H9 (cell line): Measurements from ENCODE around the gene CARD8. TPM values are rescaled to one million over a fixed set of nuclear protein-coding genes. Genes with fewer than 3 reads are reported as not detected.

Experiments used
- DNase-seq: peaks from one replicate; pipeline ENCODE4 v3.0.0-alpha.2; 2017
- H2AFZ ChIP-seq: one replicate; pipeline ENCODE4 v1.6.1; 2013; ENCODE audit warnings: mild to moderate bottlenecking, low read length, control low read depth, moderate library complexity
- H2AK5ac ChIP-seq: 2 replicates; pipeline ENCODE4 v1.6.1; 2013; ENCODE audit warnings: low read length, control low read depth, mixed read lengths; ENCODE audit not compliant: insufficient read length
- H2BK120ac ChIP-seq: one replicate; pipeline ENCODE4 v1.6.1; 2013; ENCODE audit warnings: low read depth, mild to moderate bottlenecking, low read length, control low read depth, inconsistent platforms; ENCODE audit not compliant: poor library complexity, severe bottlenecking
- H2BK12ac ChIP-seq: 2 replicates; pipeline ENCODE4 v1.6.1; 2013; ENCODE audit warnings: low read length, control low read depth, mixed read lengths, low read depth; ENCODE audit not compliant: insufficient read length
- H2BK15ac ChIP-seq: 2 replicates; pipeline ENCODE4 v1.6.1; 2013; ENCODE audit warnings: low read depth, low read length, control low read depth
- H2BK20ac ChIP-seq: one replicate; pipeline ENCODE4 v1.6.1; 2013; ENCODE audit warnings: low read depth, mild to moderate bottlenecking, low read length, control low read depth, inconsistent platforms; ENCODE audit not compliant: poor library complexity, severe bottlenecking
- H2BK5ac ChIP-seq: 2 replicates; pipeline ENCODE4 v1.6.1; 2013; ENCODE audit warnings: low read length, control low read depth, mixed read lengths; ENCODE audit not compliant: insufficient read length
- H3K14ac ChIP-seq: 2 replicates; pipeline ENCODE4 v1.6.1; 2013; ENCODE audit warnings: low read length, control low read depth; ENCODE audit not compliant: insufficient read depth
- H3K18ac ChIP-seq: 2 replicates; pipeline ENCODE4 v1.6.1; 2013; ENCODE audit warnings: low read depth, mild to moderate bottlenecking, mixed read lengths, low read length, control low read depth; ENCODE audit not compliant: insufficient read length
- H3K23ac ChIP-seq: 2 replicates; pipeline ENCODE4 v1.6.1; 2013; ENCODE audit warnings: low read length, control low read depth, mixed read lengths, low read depth; ENCODE audit not compliant: insufficient read length
- H3K23me2 ChIP-seq: 2 replicates; pipeline ENCODE4 v1.6.1; 2013; ENCODE audit warnings: low read depth, mild to moderate bottlenecking, mixed read lengths, low read length, control low read depth; ENCODE audit not compliant: insufficient read length, poor library complexity, severe bottlenecking
- H3K27ac ChIP-seq: 2 replicates; pipeline ENCODE4 v1.5.1; 2013; ENCODE audit warnings: low read length, control low read depth, mixed read lengths, low read depth; ENCODE audit not compliant: insufficient read length
- H3K27me3 ChIP-seq: 2 replicates; pipeline ENCODE4 v1.6.1; 2013; ENCODE audit warnings: low read length, control low read depth, inconsistent platforms; ENCODE audit not compliant: insufficient read depth
- H3K4ac ChIP-seq: 2 replicates; pipeline ENCODE4 v1.6.1; 2013; ENCODE audit warnings: low read depth, mild to moderate bottlenecking, control low read depth, inconsistent platforms, low read length, moderate library complexity
- H3K4me1 ChIP-seq: 2 replicates; pipeline ENCODE4 v1.6.1; 2013; ENCODE audit warnings: low read length, control low read depth, inconsistent platforms; ENCODE audit not compliant: insufficient read depth
- H3K4me2 ChIP-seq: 2 replicates; pipeline ENCODE4 v1.6.1; 2013; ENCODE audit warnings: low read length, control low read depth, mixed read lengths; ENCODE audit not compliant: insufficient read length, insufficient read depth
- H3K56ac ChIP-seq: 2 replicates; pipeline ENCODE4 v1.6.1; 2013; ENCODE audit warnings: low read depth, mild to moderate bottlenecking, mixed read lengths, low read length, control low read depth; ENCODE audit not compliant: insufficient read length
- H3K79me1 ChIP-seq: 2 replicates; pipeline ENCODE4 v1.6.1; 2013; ENCODE audit warnings: low read depth, mild to moderate bottlenecking, moderate library complexity, low read length, control low read depth, inconsistent platforms; ENCODE audit not compliant: insufficient read depth, poor library complexity, severe bottlenecking
- H3K79me2 ChIP-seq: 2 replicates; pipeline ENCODE4 v1.6.1; 2013; ENCODE audit warnings: low read length, control low read depth, inconsistent platforms; ENCODE audit not compliant: insufficient read depth
- H3K9ac ChIP-seq: 2 replicates; pipeline ENCODE4 v1.6.1; 2013; ENCODE audit warnings: low read length, control low read depth, mixed read lengths; ENCODE audit not compliant: insufficient read length; ENCODE audit errors: extremely low read depth
- H3K9me3 ChIP-seq: one replicate; pipeline ENCODE4 v1.6.1; 2013; ENCODE audit warnings: low read depth, low read length, inconsistent platforms; ENCODE audit not compliant: control insufficient read depth
- H3T11ph ChIP-seq: one replicate; pipeline ENCODE4 v1.6.1; 2013; ENCODE audit warnings: mild to moderate bottlenecking, low read length, control low read depth, inconsistent platforms
- H4K20me1 ChIP-seq: one replicate; pipeline ENCODE4 v1.6.1; 2013; ENCODE audit not compliant: control insufficient read depth, insufficient read length, insufficient read depth
- H4K5ac ChIP-seq: 2 replicates; pipeline ENCODE4 v1.6.1; 2013; ENCODE audit warnings: low read depth, mild to moderate bottlenecking, mixed read lengths, low read length, control low read depth; ENCODE audit not compliant: insufficient read length
- H4K8ac ChIP-seq: replicated peaks from 2 replicates; pipeline ENCODE4 v1.6.1; 2013; ENCODE audit warnings: low read length, control low read depth, mixed read lengths, low read depth; ENCODE audit not compliant: insufficient read length
- H4K91ac ChIP-seq: 2 replicates; pipeline ENCODE4 v1.6.1; 2013; ENCODE audit warnings: low read depth, mild to moderate bottlenecking, moderate library complexity, mixed read lengths, low read length, control low read depth; ENCODE audit not compliant: insufficient read length
- H3K27ac Mint-ChIP-seq, 3 experiments: 2 replicates in 2 of 3; 3 replicates in 1 of 3; pipeline ENCODE4 v1.8.0; 2020 to 2021; ENCODE audit warnings: mixed read lengths in 3 of 3, mild to moderate bottlenecking in 1 of 3, moderate library complexity in 1 of 3
- H3K27me3 Mint-ChIP-seq: 2 replicates; pipeline ENCODE4 v1.8.0; 2021; ENCODE audit warnings: low read depth, mild to moderate bottlenecking, moderate library complexity, mixed read lengths
- H3K36me3 Mint-ChIP-seq, 3 experiments: 2 replicates in 2 of 3; 3 replicates in 1 of 3; pipeline ENCODE4 v1.8.0; 2020 to 2021; ENCODE audit warnings: low read depth in 3 of 3, mixed read lengths in 3 of 3; ENCODE audit not compliant: insufficient read depth in 1 of 3
- H3K4me1 Mint-ChIP-seq, 2 experiments: 2 replicates each; pipeline ENCODE4 v1.8.0; 2020; ENCODE audit warnings: mixed read lengths in 2 of 2
- H3K4me3 Mint-ChIP-seq, 2 experiments: 2 replicates in 1 of 2; 3 replicates in 1 of 2; pipeline ENCODE4 v1.8.0; 2020 to 2021; ENCODE audit warnings: mild to moderate bottlenecking in 2 of 2, mixed read lengths in 2 of 2, moderate library complexity in 1 of 2
- H3K9me3 Mint-ChIP-seq, 2 experiments: 2 replicates in 1 of 2; 3 replicates in 1 of 2; pipeline ENCODE4 v1.8.0; 2020; ENCODE audit warnings: mild to moderate bottlenecking in 2 of 2, mixed read lengths in 2 of 2, moderate library complexity in 1 of 2
- WGBS: extraction: QIAGEN DNeasy Blood & Tissue Kit; methylation state at CpG from one replicate; pipeline ENCODE4 v1.1.7; 2013; ENCODE audit warnings: missing lambda C conversion rate, low lambda C conversion rate, mixed read lengths; ENCODE audit not compliant: insufficient read length; ENCODE audit errors: extremely low coverage; 5-methylcytosine and 5-hydroxymethylcytosine counted together
- total RNA-seq: library from RNA; stranded (reverse); gene quantifications from 2 replicates; pipeline ENCODE4 v1.2.1, GENCODE V29; 2021
- TF ChIP-seq, protein P1 (sequence below): fragments of 200-600 bp; sonication (generic); conservative IDR thresholded peaks from 3 replicates; pipeline ENCODE4 v1.8.0; 2021; ENCODE audit warnings: antibody characterized with exemption, mild to moderate bottlenecking

The CARD8 gene
- total RNA-seq, 1 experiment from 2014 or later, result 21.0 TPM

DNA sequence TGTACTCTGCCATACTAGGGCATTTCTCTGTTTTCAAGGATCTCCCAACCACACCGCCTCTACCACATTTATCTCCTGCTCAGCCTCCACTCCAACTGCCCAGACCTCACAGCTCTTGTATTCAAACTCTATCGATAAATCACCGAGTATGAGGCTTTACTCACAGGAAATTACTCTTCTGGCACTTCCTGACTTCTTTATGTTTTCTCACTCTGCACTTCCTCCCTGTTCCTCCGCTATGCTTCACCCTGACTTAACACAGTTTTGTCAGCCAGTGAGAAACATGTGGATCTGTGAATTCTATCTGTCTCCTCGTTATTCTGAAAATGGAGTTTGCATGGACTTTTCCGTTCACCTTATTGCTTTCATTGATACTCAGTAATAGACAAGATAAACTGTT is 2.6 kb upstream of the CARD8 start:
- Histone ChIP-seq H2AK5ac (no peak overlapping the region), H3K27me3 (no peaks in the 10 kb centered on the region), H3K23ac (no peak overlapping the region), H4K8ac (no peak overlapping the region), H3K79me2 (no peaks in the 10 kb centered on the region), H2BK12ac (no peak overlapping the region), H3K23me2 (no peaks in the 10 kb centered on the region), H3K4me2 (no peak overlapping the region), H3K4ac (no peak overlapping the region), H2BK5ac (no peak overlapping the region), H3K56ac (no peak overlapping the region), H4K91ac (no peak overlapping the region), H3K4me1 (no peaks in the 10 kb centered on the region), H2BK15ac (no peak overlapping the region), H2BK20ac (no peak overlapping the region), H4K20me1 (no peaks in the 10 kb centered on the region), H2BK120ac (no peak overlapping the region), H2AFZ (no peak overlapping the region), H3K14ac (no peak overlapping the region), H3K79me1 (no peaks in the 10 kb centered on the region), H3K9me3 (no peaks in the 10 kb centered on the region), H4K5ac (no peak overlapping the region), H3K9ac (no peak overlapping the region), H3K27ac (no peak overlapping the region), H3T11ph (no peak overlapping the region), H3K18ac (no peak overlapping the region)
- no peak for DNase-seq
- peaks cover 4 to 5% of the 10 kb centered on the region in 2 experiments; a peak in 4 of 5 replicates for H3K9me3 Mint-ChIP-seq
- TF ChIP-seq, protein P1, sequence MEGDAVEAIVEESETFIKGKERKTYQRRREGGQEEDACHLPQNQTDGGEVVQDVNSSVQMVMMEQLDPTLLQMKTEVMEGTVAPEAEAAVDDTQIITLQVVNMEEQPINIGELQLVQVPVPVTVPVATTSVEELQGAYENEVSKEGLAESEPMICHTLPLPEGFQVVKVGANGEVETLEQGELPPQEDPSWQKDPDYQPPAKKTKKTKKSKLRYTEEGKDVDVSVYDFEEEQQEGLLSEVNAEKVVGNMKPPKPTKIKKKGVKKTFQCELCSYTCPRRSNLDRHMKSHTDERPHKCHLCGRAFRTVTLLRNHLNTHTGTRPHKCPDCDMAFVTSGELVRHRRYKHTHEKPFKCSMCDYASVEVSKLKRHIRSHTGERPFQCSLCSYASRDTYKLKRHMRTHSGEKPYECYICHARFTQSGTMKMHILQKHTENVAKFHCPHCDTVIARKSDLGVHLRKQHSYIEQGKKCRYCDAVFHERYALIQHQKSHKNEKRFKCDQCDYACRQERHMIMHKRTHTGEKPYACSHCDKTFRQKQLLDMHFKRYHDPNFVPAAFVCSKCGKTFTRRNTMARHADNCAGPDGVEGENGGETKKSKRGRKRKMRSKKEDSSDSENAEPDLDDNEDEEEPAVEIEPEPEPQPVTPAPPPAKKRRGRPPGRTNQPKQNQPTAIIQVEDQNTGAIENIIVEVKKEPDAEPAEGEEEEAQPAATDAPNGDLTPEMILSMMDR, result no peak
- WGBS, result no CpG with 5 or more reads among the region's 6 CpGs
- H3K27me3 Mint-ChIP-seq, result peaks cover 2% of the 10 kb centered on the region; the same call in 1 of the 2 replicates
- no peak overlapping the region for H3K4me3 Mint-ChIP-seq
- peaks cover 5 to 15% (median 5%) of the 10 kb centered on the region in 3 experiments for H3K36me3 Mint-ChIP-seq
- peaks cover 7 to 9% of the 10 kb centered on the region in 2 experiments for H3K4me1 Mint-ChIP-seq
- H3K27ac Mint-ChIP-seq, result no peak overlapping the region
